Measurements from ENCODE around the gene NEK8. TPM values are rescaled to one million over a fixed set of nuclear protein-coding genes. Genes with fewer than 3 reads are reported as not detected.
"Not testable (repeated sequence)": the region's sequence is repeated elsewhere in the genome, so short reads cannot be mapped to it uniquely, and the experiment has no call there.

NEK8 gene
- total RNA-seq, 1 donor from 2014 or later = 4.3 TPM

- H3K27me3 ChIP-seq (ENCODE audit: insufficient read depth, low read length) = no peaks in the 10 kb centered on the region
- TF ChIP-seq, protein P1, sequence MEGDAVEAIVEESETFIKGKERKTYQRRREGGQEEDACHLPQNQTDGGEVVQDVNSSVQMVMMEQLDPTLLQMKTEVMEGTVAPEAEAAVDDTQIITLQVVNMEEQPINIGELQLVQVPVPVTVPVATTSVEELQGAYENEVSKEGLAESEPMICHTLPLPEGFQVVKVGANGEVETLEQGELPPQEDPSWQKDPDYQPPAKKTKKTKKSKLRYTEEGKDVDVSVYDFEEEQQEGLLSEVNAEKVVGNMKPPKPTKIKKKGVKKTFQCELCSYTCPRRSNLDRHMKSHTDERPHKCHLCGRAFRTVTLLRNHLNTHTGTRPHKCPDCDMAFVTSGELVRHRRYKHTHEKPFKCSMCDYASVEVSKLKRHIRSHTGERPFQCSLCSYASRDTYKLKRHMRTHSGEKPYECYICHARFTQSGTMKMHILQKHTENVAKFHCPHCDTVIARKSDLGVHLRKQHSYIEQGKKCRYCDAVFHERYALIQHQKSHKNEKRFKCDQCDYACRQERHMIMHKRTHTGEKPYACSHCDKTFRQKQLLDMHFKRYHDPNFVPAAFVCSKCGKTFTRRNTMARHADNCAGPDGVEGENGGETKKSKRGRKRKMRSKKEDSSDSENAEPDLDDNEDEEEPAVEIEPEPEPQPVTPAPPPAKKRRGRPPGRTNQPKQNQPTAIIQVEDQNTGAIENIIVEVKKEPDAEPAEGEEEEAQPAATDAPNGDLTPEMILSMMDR (IDR thresholded peaks at IDR 0.05; ENCODE audit: insufficient read depth, low read depth, low read length) = no peak
- TF ChIP-seq EZH2 (IDR thresholded peaks at IDR 0.05; ENCODE audit: insufficient read depth, low read length) = no peak
- no peak overlapping the region for H2AFZ ChIP-seq (ENCODE audit: low read depth, low read length)
- Mint-ChIP-seq H3K4me1 (ENCODE audit: low read depth, unreplicated experiment) (peaks cover 15% of the 10 kb centered on the region), H3K27ac (ENCODE audit: unreplicated experiment) (peak overlapping the region; percentile 94), H3K9me3 (ENCODE audit: unreplicated experiment) (no peaks in the 10 kb centered on the region), H3K27me3 (ENCODE audit: low read depth, unreplicated experiment) (no peaks in the 10 kb centered on the region), H3K4me3 (ENCODE audit: unreplicated experiment) (peak overlapping the region; percentile 20), H3K36me3 (ENCODE audit: low read depth, unreplicated experiment) (no peaks in the 10 kb centered on the region)
- FAIRE-seq (no peak), DNase-seq (ENCODE audit: low read depth) (no peak)
- peaks cover 4% of the 10 kb centered on the region for H3K36me3 ChIP-seq (ENCODE audit: insufficient read depth, low read length)
- no peaks in the 10 kb centered on the region for H3K9me3 ChIP-seq (ENCODE audit: insufficient read depth, low read depth, low read length)
- peaks cover 59% of the 10 kb centered on the region for H4K20me1 ChIP-seq (ENCODE audit: insufficient read depth, low read length)
- H3K4me2 ChIP-seq (ENCODE audit: low read length) = no peak overlapping the region
- H3K79me2 ChIP-seq (ENCODE audit: insufficient read depth, low read length) = peaks cover 48% of the 10 kb centered on the region
- H3K9ac ChIP-seq (ENCODE audit: low read length) = no peak overlapping the region
- no peak overlapping the region for H3K27ac ChIP-seq (ENCODE audit: low read depth, low read length)
- H3K4me1 ChIP-seq (ENCODE audit: insufficient read depth, low read length) = no peaks in the 10 kb centered on the region
- H3K4me3 ChIP-seq (ENCODE audit: insufficient read depth, low read depth, low read length) = no peak overlapping the region
Observed at GRCh38 chr17:28773736-28774135, 45.1 kb downstream of the NEK8 start.

DNA sequence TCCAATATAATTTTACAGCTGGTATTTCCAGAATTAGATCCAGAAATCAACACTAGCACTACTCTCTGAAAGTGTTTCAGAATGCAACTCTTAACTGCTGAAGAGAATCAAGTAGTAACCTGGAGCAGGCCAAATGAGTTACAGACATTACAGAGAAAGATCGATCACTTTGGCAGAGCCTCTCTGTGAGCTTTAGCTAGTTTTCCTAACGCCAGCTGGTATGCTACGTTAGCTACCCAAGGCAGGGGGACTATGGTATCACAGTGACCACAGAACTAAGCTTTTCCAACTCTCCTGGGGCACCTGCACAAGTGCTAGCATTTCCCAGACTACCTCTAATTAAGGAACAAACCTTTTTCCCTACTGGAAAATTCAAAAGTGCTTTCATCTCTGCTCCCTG is 45.6 kb downstream of the NEK8 start:
- no peak for TF ChIP-seq EZH2 (IDR thresholded peaks at IDR 0.05; ENCODE audit: insufficient read depth, low read length)
- TF ChIP-seq, protein P1 (IDR thresholded peaks at IDR 0.05; ENCODE audit: insufficient read depth, low read depth, low read length) = no peak
- Histone ChIP-seq H3K9ac (ENCODE audit: low read length) (no peak overlapping the region), H3K27me3 (ENCODE audit: insufficient read depth, low read length) (no peaks in the 10 kb centered on the region), H2AFZ (ENCODE audit: low read depth, low read length) (no peak overlapping the region), H4K20me1 (ENCODE audit: insufficient read depth, low read length) (peaks cover 62% of the 10 kb centered on the region), H3K36me3 (ENCODE audit: insufficient read depth, low read length) (peaks cover 4% of the 10 kb centered on the region), H3K9me3 (ENCODE audit: insufficient read depth, low read depth, low read length) (no peaks in the 10 kb centered on the region), H3K27ac (ENCODE audit: low read depth, low read length) (no peak overlapping the region), H3K4me1 (ENCODE audit: insufficient read depth, low read length) (no peaks in the 10 kb centered on the region), H3K4me2 (ENCODE audit: low read length) (no peak overlapping the region), H3K79me2 (ENCODE audit: insufficient read depth, low read length) (peaks cover 50% of the 10 kb centered on the region), H3K4me3 (ENCODE audit: insufficient read depth, low read depth, low read length) (no peak overlapping the region)
- DNase-seq (ENCODE audit: low read depth) (no peak), FAIRE-seq (no peak)
- Mint-ChIP-seq H3K27me3 (ENCODE audit: low read depth, unreplicated experiment) (no peaks in the 10 kb centered on the region), H3K4me3 (ENCODE audit: unreplicated experiment) (peak overlapping the region; percentile 20), H3K4me1 (ENCODE audit: low read depth, unreplicated experiment) (peaks cover 15% of the 10 kb centered on the region), H3K36me3 (ENCODE audit: low read depth, unreplicated experiment) (no peaks in the 10 kb centered on the region), H3K27ac (ENCODE audit: unreplicated experiment) (peak overlapping the region; percentile 94), H3K9me3 (ENCODE audit: unreplicated experiment) (no peaks in the 10 kb centered on the region)

DNA sequence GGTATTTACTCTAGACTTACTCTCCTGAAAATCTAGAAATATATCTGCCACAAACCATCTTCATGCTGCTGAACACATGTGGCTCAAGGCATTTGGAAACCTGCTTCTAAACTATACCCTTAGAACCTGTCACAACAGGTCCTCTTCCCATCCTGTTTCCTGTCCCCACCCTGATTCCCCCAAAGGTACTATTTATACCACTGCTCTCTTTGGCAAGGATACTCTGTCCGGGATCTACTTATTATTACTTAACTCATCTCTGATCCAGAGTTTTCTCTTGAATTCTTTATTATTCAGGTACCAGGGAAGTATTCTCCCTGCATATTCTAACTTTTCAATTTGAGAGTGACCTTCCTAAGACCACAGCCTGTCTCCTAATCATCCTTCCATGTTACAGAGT is 48.6 kb downstream of the NEK8 start:
- peaks cover 69% of the 10 kb centered on the region for H4K20me1 ChIP-seq (ENCODE audit: insufficient read depth, low read length)
- Mint-ChIP-seq H3K4me3 (ENCODE audit: unreplicated experiment) (no peak overlapping the region), H3K27me3 (ENCODE audit: low read depth, unreplicated experiment) (no peaks in the 10 kb centered on the region), H3K9me3 (ENCODE audit: unreplicated experiment) (no peaks in the 10 kb centered on the region), H3K27ac (ENCODE audit: unreplicated experiment) (peak overlapping the region; percentile 79), H3K4me1 (ENCODE audit: low read depth, unreplicated experiment) (peaks cover 15% of the 10 kb centered on the region), H3K36me3 (ENCODE audit: low read depth, unreplicated experiment) (peaks cover 3% of the 10 kb centered on the region)
- no peak overlapping the region for H3K27ac ChIP-seq (ENCODE audit: low read depth, low read length)
- peaks cover 2% of the 10 kb centered on the region for H3K36me3 ChIP-seq (ENCODE audit: insufficient read depth, low read length)
- no peak overlapping the region for H3K9ac ChIP-seq (ENCODE audit: low read length)
- TF ChIP-seq, protein P1 (IDR thresholded peaks at IDR 0.05; ENCODE audit: insufficient read depth, low read depth, low read length) = no peak
- no peak for TF ChIP-seq EZH2 (IDR thresholded peaks at IDR 0.05; ENCODE audit: insufficient read depth, low read length)
- no peak overlapping the region for H3K4me2 ChIP-seq (ENCODE audit: low read length)
- no peaks in the 10 kb centered on the region for H3K9me3 ChIP-seq (ENCODE audit: insufficient read depth, low read depth, low read length)
- DNase-seq (ENCODE audit: low read depth) (no peak), FAIRE-seq (no peak)
- no peak overlapping the region for H3K4me3 ChIP-seq (ENCODE audit: insufficient read depth, low read depth, low read length)
- H2AFZ ChIP-seq (ENCODE audit: low read depth, low read length) = no peak overlapping the region
- no peaks in the 10 kb centered on the region for H3K4me1 ChIP-seq (ENCODE audit: insufficient read depth, low read length)
- H3K79me2 ChIP-seq (ENCODE audit: insufficient read depth, low read length) = peaks cover 66% of the 10 kb centered on the region
- no peaks in the 10 kb centered on the region for H3K27me3 ChIP-seq (ENCODE audit: insufficient read depth, low read length)

DNA sequence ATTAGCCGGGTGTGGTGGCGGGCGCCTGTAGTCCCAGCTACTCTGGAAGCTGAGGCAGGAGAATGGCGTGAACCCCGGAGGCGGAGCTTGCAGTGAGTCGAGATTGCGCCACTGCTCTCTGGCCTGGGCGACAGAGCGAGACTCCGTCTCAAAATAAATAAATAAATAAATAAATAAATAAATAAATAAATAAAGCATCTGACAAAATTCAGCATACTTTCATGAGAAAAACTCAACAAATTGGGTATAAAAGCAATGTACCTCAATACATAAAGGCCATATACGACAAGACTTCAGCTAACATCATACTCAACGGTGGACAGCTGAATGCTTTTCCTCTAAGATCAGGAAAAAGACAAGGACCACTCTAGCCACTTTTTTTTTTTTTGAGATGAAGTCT is 51.0 kb downstream of the NEK8 start:
- not testable (repeated sequence) for H3K9me3 Mint-ChIP-seq (ENCODE audit: unreplicated experiment); H3K4me3 ChIP-seq (ENCODE audit: insufficient read depth, low read depth, low read length); DNase-seq (ENCODE audit: low read depth); FAIRE-seq; H3K9me3 ChIP-seq (ENCODE audit: insufficient read depth, low read depth, low read length); H3K9ac ChIP-seq (ENCODE audit: low read length); H3K4me2 ChIP-seq (ENCODE audit: low read length); H3K27me3 ChIP-seq (ENCODE audit: insufficient read depth, low read length); H3K4me1 Mint-ChIP-seq (ENCODE audit: low read depth, unreplicated experiment); H2AFZ ChIP-seq (ENCODE audit: low read depth, low read length); H3K36me3 Mint-ChIP-seq (ENCODE audit: low read depth, unreplicated experiment); H3K4me3 Mint-ChIP-seq (ENCODE audit: unreplicated experiment); H3K36me3 ChIP-seq (ENCODE audit: insufficient read depth, low read length); H3K27ac ChIP-seq (ENCODE audit: low read depth, low read length); H3K4me1 ChIP-seq (ENCODE audit: insufficient read depth, low read length); H3K27me3 Mint-ChIP-seq (ENCODE audit: low read depth, unreplicated experiment); H3K27ac Mint-ChIP-seq (ENCODE audit: unreplicated experiment)
- H3K79me2 ChIP-seq (ENCODE audit: insufficient read depth, low read length) = peaks cover 55% of the 10 kb centered on the region
- H4K20me1 ChIP-seq (ENCODE audit: insufficient read depth, low read length) = peaks cover 70% of the 10 kb centered on the region
